ENCODE data around the gene PPFIBP2. TPM values are rescaled to one million over a fixed set of nuclear protein-coding genes. Genes with fewer than 3 reads are reported as not detected.
"Not testable (repeated sequence)": the region's sequence is repeated elsewhere in the genome, so short reads cannot be mapped to it uniquely, and the experiment has no call there.

The PPFIBP2 gene
- total and polyA plus RNA-seq, 2 of the 13 experiments (the other 11 are each of a cell fraction or from before 2014, with no cell fraction given), result 15.0 to 52.5 TPM

- H2AFZ ChIP-seq (ENCODE audit: low read length); H3K4me2 ChIP-seq (ENCODE audit: low read depth, low read length); POLR2A ChIA-PET; H3K9me3 ChIP-seq (ENCODE audit: low read length); H4K20me1 ChIP-seq (ENCODE audit: insufficient read depth, low read length); FAIRE-seq; H3K27ac ChIP-seq (ENCODE audit: extremely low read length, insufficient read depth, low read length); CTCF ChIA-PET (ENCODE audit: low intra/inter-chr PET ratio, low total read pairs); H3K9ac ChIP-seq (ENCODE audit: insufficient read depth, low read depth, low read length); H3K36me3 ChIP-seq (replicated peaks in 1 of 2; ENCODE audit: control insufficient read depth in 1 of 2, insufficient read depth in 2 of 2, low read length in 2 of 2); H3K79me2 ChIP-seq (ENCODE audit: insufficient read depth, low read length); intact Hi-C loops (cut with micrococcal nuclease; ENCODE audit: unreplicated experiment); H3K27me3 ChIP-seq (ENCODE audit: control insufficient read depth in 1 of 2, insufficient read depth in 2 of 2, low read length in 2 of 2); H3K4me1 ChIP-seq (ENCODE audit: insufficient read depth, low read length); ATAC-seq; in situ Hi-C loops (cut with HindIII; ENCODE audit: extremely low pct_ligation_motif_present, low pct_unique_long_range_greater_than_20kb); BruUV-seq (replicated peaks); H3K4me3 ChIP-seq (replicated peaks in 1 of 3; ENCODE audit: insufficient read depth in 1 of 3, low read depth in 2 of 3, low read length in 3 of 3); DNase-seq (ENCODE audit: low spot score); TF ChIP-seq FOXA1 (IDR thresholded peaks at IDR 0.05): not testable (repeated sequence)
- WGBS (ENCODE audit: low lambda C conversion rate), result 0% methylated on average over 2 of the region's 16 CpGs
- TF ChIP-seq FOXK1 (CRISPR knock-in tag; IDR thresholded peaks at IDR 0.05; ENCODE audit: borderline replicate concordance, low read depth) (0 out of 2 replicates have a peak, but pooled peaks have one; percentile 37), ZGPAT (CRISPR knock-in tag; IDR thresholded peaks at IDR 0.05) (peak; percentile 24; the same call in 1 of the 2 replicates), HOXA3 (CRISPR knock-in tag; IDR thresholded peaks at IDR 0.05) (peak; percentile 59), ZNF281 (CRISPR knock-in tag; IDR thresholded peaks at IDR 0.05; ENCODE audit: borderline replicate concordance) (peak; percentile 91), FOXA1 (CRISPR knock-in tag; IDR thresholded peaks at IDR 0.05) (peak; percentile 73), FOXA3 (CRISPR knock-in tag; IDR thresholded peaks at IDR 0.05) (peak; percentile 48; the same call in 1 of the 2 replicates), FOXP4 (CRISPR knock-in tag; IDR thresholded peaks at IDR 0.05) (0 out of 2 replicates have a peak, but pooled peaks have one; percentile 28), ZBTB33 (CRISPR knock-in tag; IDR thresholded peaks at IDR 0.05) (peak; percentile 54; the same call in 1 of the 2 replicates)
These were observed 149.7 kb downstream of the PPFIBP2 start for GRCh38 chr11:7663531-7663930.
